ENCODE measurements around the gene FAHD1.

GRCh38 chr16:1874854-1875253, 47.8 kb downstream of the FAHD1 start:
- TF ChIP-seq EZH2 (IDR thresholded peaks at IDR 0.05; ENCODE audit: insufficient read depth, poor library complexity, severe bottlenecking) (no peak), EZH2phosphoT487 (IDR thresholded peaks at IDR 0.05; ENCODE audit: insufficient read depth, low read depth) (no peak)

Data from GM23248 (cell line).